Keratinocyte (primary cell): ENCODE data around the gene KIFC3.

Experiments
- CTCF ChIP-seq, 3 experiments: IDR thresholded peaks in 1 of 3; conservative IDR thresholded peaks in 1 of 3; optimal IDR thresholded peaks in 1 of 3; 2 replicates in 2 of 3; 3 replicates in 1 of 3; pipeline versions ENCODE3 to v1.5.1; 2011; ENCODE audit warnings: low read length in 3 of 3, mild to moderate bottlenecking in 3 of 3, moderate library complexity in 2 of 3, control low read depth in 1 of 3, inconsistent platforms in 1 of 3; ENCODE audit not compliant: insufficient read depth in 2 of 3; ENCODE audit errors: extremely low read depth in 1 of 3
- EZH2 ChIP-seq: IDR thresholded peaks from one replicate; pipeline ENCODE4 v1.6.1; 2012; ENCODE audit warnings: inconsistent platforms, mild to moderate bottlenecking, low read length, moderate library complexity

- TF ChIP-seq CTCF (optimal IDR thresholded peaks at IDR 0.05 in 1 of 3, IDR thresholded peaks at IDR 0.05 in 1 of 3, conservative IDR thresholded peaks at IDR 0.05 in 1 of 3; ENCODE audit: extremely low read depth in 1 of 3, insufficient read depth in 2 of 3, low read length in 3 of 3) (no peak), EZH2 (no peak)
These were observed 15.4 kb downstream of the KIFC3 start for GRCh38 chr16:57786632-57787518.
